ENCODE results near the gene ATIC. TPM values are rescaled to one million over a fixed set of nuclear protein-coding genes. Genes with fewer than 3 reads are reported as not detected.
"Not testable (repeated sequence)": the region's sequence is repeated elsewhere in the genome, so short reads cannot be mapped to it uniquely, and the experiment has no call there.

ATIC gene
- total RNA-seq, 1 experiment from 2014 or later, result 285 TPM

DNA sequence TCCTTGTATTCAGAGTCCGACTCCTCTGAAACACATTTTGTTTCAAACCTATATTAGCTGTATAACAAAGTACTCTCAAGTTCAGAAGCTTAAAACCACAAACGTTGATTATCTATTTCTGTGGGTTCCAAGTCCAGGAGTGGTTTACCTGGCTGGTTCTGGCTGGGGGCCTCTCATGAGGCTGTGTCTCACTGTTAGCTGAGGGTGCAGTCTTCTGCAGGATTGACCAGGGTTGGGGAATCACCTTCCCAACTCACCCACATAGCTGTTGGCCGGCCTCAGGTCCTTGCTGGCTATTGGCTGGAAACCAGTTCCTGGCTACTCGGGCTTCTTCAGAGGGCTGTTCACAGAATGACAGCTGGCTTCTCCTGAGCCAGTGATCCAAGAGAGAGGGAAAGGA lies 18.0 kb upstream of the ATIC start:
- Mint-ChIP-seq H3K9me3 (peaks cover 3% of the 10 kb centered on the region; the same call in 1 of the 2 replicates), H3K27ac (no peak overlapping the region), H3K4me3 (no peak overlapping the region), H3K4me1 (0 out of 2 replicates have a peak, but pooled peaks cover 2% of the 10 kb centered on the region), H3K27me3 (ENCODE audit: low read depth) (no peaks in the 10 kb centered on the region), H3K36me3 (no peaks in the 10 kb centered on the region)
- ChIA-PET POLR2A (no interaction called here), CTCF (no interaction called here)
- ATAC-seq (no peak), DNase-seq (ENCODE audit: low spot score) (no peak)
- TF ChIP-seq, protein P1, sequence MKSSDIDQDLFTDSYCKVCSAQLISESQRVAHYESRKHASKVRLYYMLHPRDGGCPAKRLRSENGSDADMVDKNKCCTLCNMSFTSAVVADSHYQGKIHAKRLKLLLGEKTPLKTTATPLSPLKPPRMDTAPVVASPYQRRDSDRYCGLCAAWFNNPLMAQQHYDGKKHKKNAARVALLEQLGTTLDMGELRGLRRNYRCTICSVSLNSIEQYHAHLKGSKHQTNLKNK (CRISPR knock-in tag; IDR thresholded peaks at IDR 0.05), result no peak
- TF ChIP-seq NFATC4 (CRISPR knock-in tag; IDR thresholded peaks at IDR 0.05), result no peak

DNA sequence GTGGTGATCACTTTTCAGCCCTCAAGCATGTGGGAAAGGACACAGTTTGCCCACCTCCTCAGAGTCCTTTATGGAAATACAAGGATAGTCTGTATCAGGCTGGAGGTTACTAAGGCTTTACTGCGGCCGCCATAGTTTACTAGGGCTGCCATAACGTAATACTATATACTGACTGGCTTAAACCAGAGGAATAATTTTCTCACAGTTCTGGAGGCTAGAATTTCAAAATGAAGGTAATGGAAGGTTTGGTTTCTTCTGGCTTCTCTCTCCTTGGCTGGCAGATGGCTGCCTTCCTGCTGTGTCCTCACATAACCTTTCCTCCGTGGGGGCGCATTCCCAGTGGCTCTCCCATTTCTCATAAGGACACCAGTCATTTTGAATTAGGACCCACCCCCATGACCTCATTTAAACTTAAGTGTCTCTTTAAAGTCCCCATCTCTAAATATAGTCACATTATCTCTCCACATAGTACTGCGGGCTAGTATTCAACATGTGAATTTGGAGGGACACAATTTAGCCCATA lies 12.5 kb upstream of the ATIC start:
- Mint-ChIP-seq H3K9me3 (peaks cover 18% of the 10 kb centered on the region), H3K27me3 (ENCODE audit: low read depth) (no peaks in the 10 kb centered on the region; the same call in 1 of the 2 replicates), H3K27ac (no peak overlapping the region), H3K4me1 (peaks cover 2% of the 10 kb centered on the region; the same call in 1 of the 2 replicates), H3K4me3 (no peak overlapping the region), H3K36me3 (peaks cover 13% of the 10 kb centered on the region)
- no peak for DNase-seq (ENCODE audit: low spot score)
- POLR2A ChIA-PET, result no interaction called here
- TF ChIP-seq, protein P2, sequence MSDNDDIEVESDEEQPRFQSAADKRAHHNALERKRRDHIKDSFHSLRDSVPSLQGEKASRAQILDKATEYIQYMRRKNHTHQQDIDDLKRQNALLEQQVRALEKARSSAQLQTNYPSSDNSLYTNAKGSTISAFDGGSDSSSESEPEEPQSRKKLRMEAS (CRISPR knock-in tag; IDR thresholded peaks at IDR 0.05), result no peak
- no peak for TF ChIP-seq ZNF396 (CRISPR knock-in tag; IDR thresholded peaks at IDR 0.05; ENCODE audit: borderline replicate concordance)
- ATAC-seq, result peak; percentile 28; the same call in 1 of the 2 replicates
- CTCF ChIA-PET, result no interaction called here

DNA sequence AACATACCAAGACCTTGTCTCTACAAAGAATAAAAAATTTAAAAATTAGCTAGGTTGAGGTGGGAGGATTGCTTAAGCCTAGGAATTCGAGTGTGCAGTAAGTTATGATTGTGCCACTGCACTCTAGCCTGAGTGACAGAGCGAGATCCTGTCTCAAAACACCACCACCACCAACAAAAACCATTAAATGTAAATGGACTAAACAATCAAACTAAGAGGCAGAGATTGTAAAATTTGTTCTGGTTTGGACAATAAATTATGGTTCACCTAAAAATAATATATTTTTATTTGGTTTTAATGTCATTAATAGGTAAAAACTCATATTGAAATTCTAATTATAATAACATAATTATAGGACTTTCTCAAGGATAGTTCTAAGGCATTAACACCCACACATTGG lies 9.9 kb upstream of the ATIC start:
- TF ChIP-seq ETV6 (CRISPR knock-in tag; IDR thresholded peaks at IDR 0.05) (no peak), OVOL2 (CRISPR knock-in tag; IDR thresholded peaks at IDR 0.05; ENCODE audit: borderline replicate concordance) (no peak), ZNF121 (CRISPR knock-in tag; IDR thresholded peaks at IDR 0.05) (no peak), ATF1 (CRISPR knock-in tag; IDR thresholded peaks at IDR 0.05) (no peak), AR (CRISPR knock-in tag; IDR thresholded peaks at IDR 0.05) (no peak), ZSCAN18 (CRISPR knock-in tag; IDR thresholded peaks at IDR 0.05) (no peak), FOXP1 (CRISPR knock-in tag; IDR thresholded peaks at IDR 0.05; ENCODE audit: borderline replicate concordance) (no peak)
- H3K4me1 Mint-ChIP-seq, result no peaks in the 10 kb centered on the region; the same call in 1 of the 2 replicates
- H3K36me3 Mint-ChIP-seq, result peaks cover 13% of the 10 kb centered on the region
- DNase-seq (ENCODE audit: low spot score) (no peak), ATAC-seq (no peak)
- ChIA-PET CTCF (no interaction called here), POLR2A (no interaction called here)
- no peaks in the 10 kb centered on the region; the same call in 1 of the 2 replicates for H3K27me3 Mint-ChIP-seq (ENCODE audit: low read depth)
- peaks cover 18% of the 10 kb centered on the region for H3K9me3 Mint-ChIP-seq
- H3K27ac Mint-ChIP-seq, result no peak overlapping the region
- H3K4me3 Mint-ChIP-seq, result no peak overlapping the region

- H3K27ac Mint-ChIP-seq; H3K9me3 Mint-ChIP-seq; DNase-seq (ENCODE audit: low spot score); ATAC-seq; H3K27me3 Mint-ChIP-seq (ENCODE audit: low read depth): not testable (repeated sequence)
- H3K4me3 Mint-ChIP-seq, result peak overlapping the region; percentile 74
- CTCF ChIA-PET, result interaction anchor here (1.6 to 1.7 kb wide), 2 partner anchors 15 to 620 kb away, joined by 4 to 9 read pairs; no protein-coding TSS in a partner anchor
- peaks cover 33% of the 10 kb centered on the region for H3K36me3 Mint-ChIP-seq
- POLR2A ChIA-PET, result interaction anchor here (0.5 to 0.8 kb wide), 4 partner anchors 10 to 1185 kb away, joined by 3 to 4 read pairs (median 3); no protein-coding TSS in a partner anchor
- H3K4me1 Mint-ChIP-seq, result peaks cover 24% of the 10 kb centered on the region
Measured at GRCh38 chr2:215311259-215311624, 617 bp upstream of the ATIC start.

DNA sequence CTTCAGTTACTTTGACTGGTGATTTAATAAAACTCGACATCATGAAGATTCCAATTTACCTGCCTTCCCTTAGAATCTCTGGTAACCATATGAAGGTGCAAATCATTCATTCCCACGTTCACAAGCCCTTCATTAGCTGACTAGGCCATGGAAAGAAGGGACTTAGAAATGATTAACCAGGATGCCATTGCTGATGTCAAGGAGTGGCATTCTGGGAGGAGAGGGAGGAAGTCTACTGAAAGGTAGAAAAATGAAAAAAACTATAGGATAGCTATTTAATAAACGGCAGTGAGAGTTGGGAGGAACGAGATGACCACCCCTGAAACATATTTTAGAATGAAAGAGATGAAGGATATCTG lies 1.4 kb downstream of the ATIC start:
- no peak for TF ChIP-seq TEAD4 (CRISPR knock-in tag; IDR thresholded peaks at IDR 0.05)
- TF ChIP-seq JUN (CRISPR knock-in tag; IDR thresholded peaks at IDR 0.05), result no peak

More for the DNA sequence above, 1.4 kb downstream of the ATIC start:
- H3K4me3 Mint-ChIP-seq, result peak overlapping the region; percentile 93
- no peak for DNase-seq (ENCODE audit: low spot score)
- peaks cover 6% of the 10 kb centered on the region for H3K9me3 Mint-ChIP-seq
- H3K27ac Mint-ChIP-seq, result no peak overlapping the region; the same call in 1 of the 2 replicates
- CTCF ChIA-PET, result no interaction called here
- peaks cover 24% of the 10 kb centered on the region for H3K4me1 Mint-ChIP-seq
- no peak for ATAC-seq
- peaks cover 46% of the 10 kb centered on the region for H3K36me3 Mint-ChIP-seq
- no peaks in the 10 kb centered on the region for H3K27me3 Mint-ChIP-seq (ENCODE audit: low read depth)
- POLR2A ChIA-PET, result no interaction called here
